Heart left ventricle (tissue), 13 donors: ENCODE measurements around the gene NUBP1.

ENCODE experiments used
- POLR2A ChIP-seq, 2 donors: fragments of 450-650 bp; IDR thresholded peaks; one replicate each; pipeline ENCODE4 v1.6.1; 2017; ENCODE audit warnings: antibody characterized with exemption in 2 of 2, mild to moderate bottlenecking in 2 of 2, moderate library complexity in 2 of 2
- TF ChIP-seq, protein P1 (sequence below), 12 donors: fragments of 200-600 bp; sonication (generic) in 4 of 12; IDR thresholded peaks; one replicate each; pipeline versions ENCODE4 v1.5.0 to v1.8.0; 2018 to 2022; ENCODE audit warnings: antibody characterized with exemption in 12 of 12, mild to moderate bottlenecking in 5 of 12
- donor health status: ischemic (EF 13 %, LVEDD 7.1; RV severe dilation, severe dysfunction).
- donor health status: DM: no; HTN: yes; CAD: no.
- donor health status: DM: no; HTN: no; CAD: no.
- donor health status: ischemic (EF 25% LVEDD 6.9; RV normal size, moderate dysfunction).
- donor health status: ischemic (EF 25% LVEDD 5.7; RV mildly dilated, moderate dysfunction).
- donor health status: ischemic (EF 35%, LVEDD 5.7; RV mildly dilated, moderate dysfunction).
- donor health status: nonischemic (EF 11% LVEDD 7.7; RV severe dilation, severe dysfunction).
- donor health status: DM: yes; HTN: yes; CAD: no.
- donor health status: PGD.
- donor health status: ischemic (EF 29% LVEDD 5.4; RV normal size, mild dysfunction).
- donor health status: nonischemic (EF 23%, LVEDD 6.1; RV moderate dilation, normal function).

- TF ChIP-seq, protein P1, sequence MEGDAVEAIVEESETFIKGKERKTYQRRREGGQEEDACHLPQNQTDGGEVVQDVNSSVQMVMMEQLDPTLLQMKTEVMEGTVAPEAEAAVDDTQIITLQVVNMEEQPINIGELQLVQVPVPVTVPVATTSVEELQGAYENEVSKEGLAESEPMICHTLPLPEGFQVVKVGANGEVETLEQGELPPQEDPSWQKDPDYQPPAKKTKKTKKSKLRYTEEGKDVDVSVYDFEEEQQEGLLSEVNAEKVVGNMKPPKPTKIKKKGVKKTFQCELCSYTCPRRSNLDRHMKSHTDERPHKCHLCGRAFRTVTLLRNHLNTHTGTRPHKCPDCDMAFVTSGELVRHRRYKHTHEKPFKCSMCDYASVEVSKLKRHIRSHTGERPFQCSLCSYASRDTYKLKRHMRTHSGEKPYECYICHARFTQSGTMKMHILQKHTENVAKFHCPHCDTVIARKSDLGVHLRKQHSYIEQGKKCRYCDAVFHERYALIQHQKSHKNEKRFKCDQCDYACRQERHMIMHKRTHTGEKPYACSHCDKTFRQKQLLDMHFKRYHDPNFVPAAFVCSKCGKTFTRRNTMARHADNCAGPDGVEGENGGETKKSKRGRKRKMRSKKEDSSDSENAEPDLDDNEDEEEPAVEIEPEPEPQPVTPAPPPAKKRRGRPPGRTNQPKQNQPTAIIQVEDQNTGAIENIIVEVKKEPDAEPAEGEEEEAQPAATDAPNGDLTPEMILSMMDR (IDR thresholded peaks at IDR 0.05): no peak
- TF ChIP-seq POLR2A (IDR thresholded peaks at IDR 0.05): no peak
These were observed 39.0 kb downstream of the NUBP1 start for GRCh38 chr16:10782628-10783027.
